H1 (cell line): ENCODE data around the gene NFIA. TPM values are rescaled to one million over a fixed set of nuclear protein-coding genes. Genes with fewer than 3 reads are reported as not detected.

ENCODE experiments used
- BACH1 ChIP-seq: IDR thresholded peaks from 2 replicates; pipeline ENCODE4 v1.6.1; 2012; ENCODE audit warnings: low read length, improper control_type of control experiment
- NRF1 ChIP-seq: IDR thresholded peaks from 2 replicates; pipeline ENCODE4 v1.6.1; 2011; ENCODE audit warnings: mild to moderate bottlenecking, low read depth, low read length, improper control_type of control experiment
- POLR2A ChIP-seq, 2 experiments: IDR thresholded peaks; 1 replicate in 1 of 2; 2 replicates in 1 of 2; pipeline ENCODE4 v1.6.1; 2011; ENCODE audit warnings: low read depth in 2 of 2, low read length in 2 of 2, mild to moderate bottlenecking in 2 of 2; ENCODE audit errors: control extremely low read depth in 1 of 2
- SIRT6 ChIP-seq: IDR thresholded peaks from one replicate; pipeline ENCODE4 v1.7.1; 2012; ENCODE audit warnings: low read length, inconsistent platforms
- polyA plus RNA-seq, 7 experiments: library from polyadenylated mRNA; depleted of rRNA in 3 of 7; stranded (reverse) in 5 of 7; unstranded in 2 of 7; fragments of >200 nt in 5 of 7; fragments of 200-250 nt in 2 of 7; gene quantifications; 1 replicate in 5 of 7; 2 replicates in 1 of 7; 4 replicates in 1 of 7; pipeline versions ENCODE4 v1.2.1 to v1.2.3, GENCODE V29; 2011 to 2013; ENCODE audit warnings: missing spikeins in 2 of 7, mixed read lengths in 2 of 7
- total RNA-seq: library from RNA; stranded (reverse); fragmentation: NEBNext Ultra II Directional; extraction: Animal tissue kit (Norgen Biotek cat#: 25700); gene quantifications from 2 replicates; pipeline ENCODE4 v1.2.1, GENCODE V29; 2021

NFIA gene
- total and polyA plus RNA-seq, 2 of the 8 experiments (the other 6 are each of a cell fraction or from before 2014, with no cell fraction given) = 1.8 to 2.3 TPM

DNA sequence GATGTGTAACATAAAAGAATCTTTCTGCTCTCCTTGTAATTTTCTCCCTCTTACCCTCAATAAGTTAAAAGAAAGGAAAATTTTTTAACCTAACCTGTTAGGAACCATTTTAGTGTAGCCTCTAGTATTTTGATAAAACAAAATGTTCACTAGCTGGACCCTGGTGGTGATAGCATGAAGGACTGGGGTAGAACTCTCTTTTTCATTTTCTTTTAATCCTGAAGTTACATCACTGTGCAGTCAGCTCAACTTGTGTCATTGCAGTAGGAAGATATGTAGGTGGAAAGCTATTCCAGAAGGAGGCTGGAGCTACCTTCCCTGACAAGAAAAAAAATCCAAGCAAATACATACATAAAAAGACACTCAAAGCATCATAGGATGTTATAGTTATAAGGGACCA lies 39.3 kb downstream of the NFIA start (continued):
- TF ChIP-seq BACH1 (no peak), SIRT6 (no peak), POLR2A (IDR thresholded peaks at IDR 0.05; ENCODE audit: control extremely low read depth in 1 of 2, low read depth in 2 of 2, low read length in 2 of 2) (no peak), NRF1 (no peak)
- TF ChIP-seq, all 59 proteins: peak for 0
